Glomerular endothelial cell (primary cell): Measurements from ENCODE around the gene IKZF1. TPM values are rescaled to one million over a fixed set of nuclear protein-coding genes. Genes with fewer than 3 reads are reported as not detected.

Experiments
- DNase-seq: peaks from one replicate; pipeline ENCODE4 v3.0.0-alpha.2; 2011; ENCODE audit warnings: low read depth, low spot score; ENCODE audit errors: extremely low read depth
- total RNA-seq: library from RNA; depleted of rRNA; stranded (reverse); fragments of >200 nt; gene quantifications from 2 replicates; pipeline ENCODE4 v1.2.3, GENCODE V29; 2015

The IKZF1 gene
- total RNA-seq, 1 donor from 2014 or later = not detected

- DNase-seq = no peak
These were observed 3.0 kb downstream of the IKZF1 start for GRCh38 chr7:50307368-50308032.

GRCh38 chr7:50308203-50308531, 3.7 kb downstream of the IKZF1 start:
- no peak for DNase-seq

GRCh38 chr7:50308532-50309385, 4.2 kb downstream of the IKZF1 start:
- DNase-seq = no peak

GRCh38 chr7:50309721-50310120, 5.2 kb downstream of the IKZF1 start:
- DNase-seq = no peak

- no peak for DNase-seq
These were observed 5.8 kb downstream of the IKZF1 start for GRCh38 chr7:50310361-50310760.

GRCh38 chr7:50310956-50311355, 6.4 kb downstream of the IKZF1 start:
- DNase-seq = no peak

GRCh38 chr7:50312250-50313162, 8.0 kb downstream of the IKZF1 start:
- no peak for DNase-seq

GRCh38 chr7:50314836-50315592, 10.5 kb downstream of the IKZF1 start:
- DNase-seq = no peak

GRCh38 chr7:50315739-50316671, 11.5 kb downstream of the IKZF1 start:
- DNase-seq = no peak

- DNase-seq = no peak
These were observed 12.7 kb downstream of the IKZF1 start for GRCh38 chr7:50317221-50317678.

GRCh38 chr7:50317697-50318669, 13.5 kb downstream of the IKZF1 start:
- no peak for DNase-seq

GRCh38 chr7:50321487-50322067, 17.1 kb downstream of the IKZF1 start:
- no peak for DNase-seq

GRCh38 chr7:50324113-50324512, 19.6 kb downstream of the IKZF1 start:
- no peak for DNase-seq

GRCh38 chr7:50327443-50327842, 22.9 kb downstream of the IKZF1 start:
- no peak for DNase-seq

- no peak for DNase-seq
These were observed 25.3 kb downstream of the IKZF1 start for GRCh38 chr7:50329775-50330174.

GRCh38 chr7:50330254-50330653, 25.7 kb downstream of the IKZF1 start:
- DNase-seq = no peak

GRCh38 chr7:50330696-50331095, 26.2 kb downstream of the IKZF1 start:
- no peak for DNase-seq
